Fibroblast of skin of abdomen (primary cell): Measurements from ENCODE around the gene CXCR3. TPM values are rescaled to one million over a fixed set of nuclear protein-coding genes. Genes with fewer than 3 reads are reported as not detected.
"Not testable (repeated sequence)": the region's sequence is repeated elsewhere in the genome, so short reads cannot be mapped to it uniquely, and the experiment has no call there.

Experiments used
- DNase-seq: peaks from one replicate; pipeline ENCODE4 v3.0.0-alpha.2; 2013
- polyA plus RNA-seq, 2 experiments: library from polyadenylated mRNA; unstranded; fragments of 120-200 nt; gene quantifications; one replicate each; pipeline ENCODE4 v1.2.1, GENCODE V29; 2013; ENCODE audit not compliant: insufficient read length in 2 of 2

CXCR3 gene
- not detected for polyA plus RNA-seq (2013, experiment 1 of 2; ENCODE audit: insufficient read length)
- polyA plus RNA-seq (2013, experiment 2 of 2; ENCODE audit: insufficient read length) = not detected

GRCh38 chrX:71618303-71618721, at the start of gene CXCR3:
CXCR3 (minus strand) TSS chrX:71618511; CDS start chrX:71618449, 62 bp downstream.
- no peak for DNase-seq

GRCh38 chrX:71667328-71668247, 49.3 kb upstream of the CXCR3 start, which contains the start of gene LOC101059915:
LOC101059915 (plus strand) TSS chrX:71667546.
- no peak for DNase-seq

GRCh38 chrX:71666240-71667223, 48.2 kb upstream of the CXCR3 start:
- no peak for DNase-seq

GRCh38 chrX:71665747-71666146, 47.4 kb upstream of the CXCR3 start:
- DNase-seq = no peak

- no peak for DNase-seq
These were observed 46.7 kb upstream of the CXCR3 start for GRCh38 chrX:71664889-71665491.

GRCh38 chrX:71664202-71664601, 45.9 kb upstream of the CXCR3 start:
- DNase-seq = not testable (repeated sequence)

- DNase-seq = not testable (repeated sequence)
These were observed 44.9 kb upstream of the CXCR3 start for GRCh38 chrX:71663238-71663637.

GRCh38 chrX:71662654-71663053, 44.3 kb upstream of the CXCR3 start:
- not testable (repeated sequence) for DNase-seq

GRCh38 chrX:71661919-71662318, 43.6 kb upstream of the CXCR3 start:
- no peak for DNase-seq

GRCh38 chrX:71660562-71661416, 42.5 kb upstream of the CXCR3 start:
- no peak for DNase-seq

GRCh38 chrX:71659959-71660358, 41.6 kb upstream of the CXCR3 start:
- DNase-seq = no peak

- no peak for DNase-seq
These were observed 41.0 kb upstream of the CXCR3 start for GRCh38 chrX:71659342-71659741.

- DNase-seq = no peak
These were observed 39.0 kb upstream of the CXCR3 start for GRCh38 chrX:71657267-71657666.

- DNase-seq = no peak
These were observed 35.0 kb upstream of the CXCR3 start for GRCh38 chrX:71653344-71653743.

GRCh38 chrX:71652405-71652804, 34.1 kb upstream of the CXCR3 start:
- peak; percentile 31 for DNase-seq

GRCh38 chrX:71650333-71650969, 32.1 kb upstream of the CXCR3 start:
- DNase-seq = no peak

- DNase-seq = not testable (repeated sequence)
These were observed 26.1 kb upstream of the CXCR3 start for GRCh38 chrX:71644406-71644805.

- DNase-seq = no peak
These were observed 21.7 kb upstream of the CXCR3 start for GRCh38 chrX:71640002-71640401.

GRCh38 chrX:71638409-71638808, 20.1 kb upstream of the CXCR3 start:
- no peak for DNase-seq

GRCh38 chrX:71637848-71638247, 19.5 kb upstream of the CXCR3 start:
- peak; percentile 12 for DNase-seq

- DNase-seq = no peak
These were observed 18.9 kb upstream of the CXCR3 start for GRCh38 chrX:71637253-71637618.
